ENCODE data around the gene CD84.
"Not testable (repeated sequence)": the region's sequence is repeated elsewhere in the genome, so short reads cannot be mapped to it uniquely, and the experiment has no call there.

Gene CD84

GRCh38 chr1:160608514-160608913 lies 29.2 kb upstream of the CD84 start:
- DNase-seq: no peak

GRCh38 chr1:160608057-160608456 lies 28.8 kb upstream of the CD84 start:
- DNase-seq: no peak

- DNase-seq: no peak
Observed at GRCh38 chr1:160607672-160608032, 28.4 kb upstream of the CD84 start.

GRCh38 chr1:160607011-160607671 lies 27.8 kb upstream of the CD84 start:
- DNase-seq: peak; percentile 73

- DNase-seq: no peak
Observed at GRCh38 chr1:160606611-160607010, 27.3 kb upstream of the CD84 start.

- no peak for DNase-seq
Observed at GRCh38 chr1:160605792-160606479, 26.6 kb upstream of the CD84 start.

- DNase-seq: no peak
Observed at GRCh38 chr1:160605205-160605604, 25.9 kb upstream of the CD84 start.

GRCh38 chr1:160597705-160598104 lies 18.4 kb upstream of the CD84 start:
- no peak for DNase-seq

GRCh38 chr1:160597051-160597450 lies 17.8 kb upstream of the CD84 start:
- no peak for DNase-seq

- DNase-seq: no peak
Observed at GRCh38 chr1:160590488-160590887, 11.2 kb upstream of the CD84 start.

- DNase-seq: no peak
Observed at GRCh38 chr1:160588468-160588867, 9.2 kb upstream of the CD84 start.

- DNase-seq: no peak
Observed at GRCh38 chr1:160584784-160585183, 5.5 kb upstream of the CD84 start.

- DNase-seq: not testable (repeated sequence)
Observed at GRCh38 chr1:160582976-160583375, 3.7 kb upstream of the CD84 start.

- no peak for DNase-seq
Observed at GRCh38 chr1:160581961-160582360, 2.7 kb upstream of the CD84 start.

GRCh38 chr1:160580221-160580812 lies 1.0 kb upstream of the CD84 start:
- DNase-seq: no peak

GRCh38 chr1:160578525-160579191 lies 638 bp downstream of the CD84 start:
- no peak for DNase-seq

- no peak for DNase-seq
Observed at GRCh38 chr1:160578175-160578524, 1.1 kb downstream of the CD84 start.

- no peak for DNase-seq
Observed at GRCh38 chr1:160577671-160578070, 1.6 kb downstream of the CD84 start.

- no peak for DNase-seq
Observed at GRCh38 chr1:160576884-160577283, 2.4 kb downstream of the CD84 start.

- peak; percentile 65 for DNase-seq
Observed at GRCh38 chr1:160576390-160576789, 2.9 kb downstream of the CD84 start.

GRCh38 chr1:160575112-160575664 lies 4.1 kb downstream of the CD84 start:
- DNase-seq: no peak

GRCh38 chr1:160570840-160571239 lies 8.5 kb downstream of the CD84 start:
- DNase-seq: no peak

GRCh38 chr1:160569806-160570205 lies 9.5 kb downstream of the CD84 start:
- no peak for DNase-seq

Data from stimulated activated CD4-positive, alpha-beta T cell treated with anti-CD3 and anti-CD28 coated beads, Interleukin-4, amount 100 ng/mL, for 24 hours (primary cell).